AG08395 (cell line): ENCODE data around the gene HASPIN.

ENCODE experiments used
- DNase-seq: peaks from one replicate; pipeline ENCODE4 v3.0.0; 2012; ENCODE audit warnings: mixed read lengths, low spot score

Gene HASPIN

GRCh38 chr17:3766779-3767178 lies 43.1 kb downstream of the HASPIN start:
- DNase-seq = no peak

GRCh38 chr17:3768341-3768740 lies 44.6 kb downstream of the HASPIN start:
- no peak for DNase-seq

GRCh38 chr17:3768769-3769168 lies 45.1 kb downstream of the HASPIN start:
- no peak for DNase-seq

GRCh38 chr17:3770466-3770865 lies 46.8 kb downstream of the HASPIN start:
- DNase-seq = no peak

GRCh38 chr17:3771140-3771539 lies 47.4 kb downstream of the HASPIN start:
- DNase-seq = no peak

- DNase-seq = no peak
Measured at GRCh38 chr17:3772764-3773163, 49.1 kb downstream of the HASPIN start.

GRCh38 chr17:3773511-3773910 lies 49.8 kb downstream of the HASPIN start:
- no peak for DNase-seq

GRCh38 chr17:3773966-3774365 lies 50.3 kb downstream of the HASPIN start:
- no peak for DNase-seq
